Activated B cell treated with CpG ODN at 0.5 μM for 24 hours (primary cell): ENCODE measurements around the gene IGF1. TPM values are rescaled to one million over a fixed set of nuclear protein-coding genes. Genes with fewer than 3 reads are reported as not detected.

Source experiments
- ATAC-seq: fragments of 200-7000 bp; cut with Tn5 transposase; one replicate; pipeline ENCODE4 v1.10.0; 2021; ENCODE audit warnings: low read depth, mild to moderate bottlenecking, moderate library complexity
- CTCF ChIA-PET: fragments of 350-600 bp; sonication (Branson Sonifier 250); formaldehyde crosslinking; loops from one replicate; lab custom pipeline; 2021; ENCODE audit warnings: antibody characterized with exemption; lab: Charles Lee
- POLR2A ChIA-PET: fragments of 350-600 bp; sonication (Branson Sonifier 250); formaldehyde crosslinking; loops from one replicate; lab custom pipeline; 2021; ENCODE audit warnings: antibody characterized with exemption; lab: Charles Lee
- DNase-seq: peaks from one replicate; pipeline ENCODE4 v3.0.0; 2022
- H3K27ac Mint-ChIP-seq: one replicate; pipeline ENCODE4 v1.8.0; 2020; ENCODE audit warnings: mixed read lengths
- H3K27me3 Mint-ChIP-seq: one replicate; pipeline ENCODE4 v1.8.0; 2021; ENCODE audit warnings: mixed read lengths
- H3K36me3 Mint-ChIP-seq: one replicate; pipeline ENCODE4 v1.8.0; 2021; ENCODE audit warnings: low read depth, mixed read lengths
- H3K4me1 Mint-ChIP-seq: one replicate; pipeline ENCODE4 v1.8.0; 2021; ENCODE audit warnings: mixed read lengths
- H3K4me3 Mint-ChIP-seq: one replicate; pipeline ENCODE4 v1.8.0; 2020; ENCODE audit warnings: mild to moderate bottlenecking, mixed read lengths
- H3K9me3 Mint-ChIP-seq: one replicate; pipeline ENCODE4 v1.8.0; 2020; ENCODE audit warnings: mixed read lengths
- intact Hi-C: fragments of 100-400 bp; cut with micrococcal nuclease; formaldehyde crosslinking; loops from one replicate; pipeline ENCODE4 v1.15.1; 2024
- total RNA-seq: library from RNA; stranded (reverse); gene quantifications from 2 replicates; pipeline ENCODE4 v1.2.3, GENCODE V29; 2022
- TF ChIP-seq, protein P1 (sequence below): fragments of 200-600 bp; IDR thresholded peaks from one replicate; pipeline ENCODE4 v1.8.0; 2022; ENCODE audit warnings: antibody characterized with exemption, mild to moderate bottlenecking

IGF1 gene
- total RNA-seq, 1 donor from 2014 or later, result not detected

GRCh38 chr12:102521662-102522277, 41.4 kb upstream of the IGF1 start:
- intact Hi-C loops, result no loop called here
- Mint-ChIP-seq H3K36me3 (no peaks in the 10 kb centered on the region), H3K4me1 (no peaks in the 10 kb centered on the region), H3K4me3 (no peak overlapping the region), H3K27ac (no peak overlapping the region), H3K27me3 (peaks cover 2% of the 10 kb centered on the region), H3K9me3 (peaks cover 4% of the 10 kb centered on the region)
- ChIA-PET POLR2A (no interaction called here), CTCF (no interaction called here)
- ATAC-seq (no peak), DNase-seq (no peak)
- TF ChIP-seq, protein P1, sequence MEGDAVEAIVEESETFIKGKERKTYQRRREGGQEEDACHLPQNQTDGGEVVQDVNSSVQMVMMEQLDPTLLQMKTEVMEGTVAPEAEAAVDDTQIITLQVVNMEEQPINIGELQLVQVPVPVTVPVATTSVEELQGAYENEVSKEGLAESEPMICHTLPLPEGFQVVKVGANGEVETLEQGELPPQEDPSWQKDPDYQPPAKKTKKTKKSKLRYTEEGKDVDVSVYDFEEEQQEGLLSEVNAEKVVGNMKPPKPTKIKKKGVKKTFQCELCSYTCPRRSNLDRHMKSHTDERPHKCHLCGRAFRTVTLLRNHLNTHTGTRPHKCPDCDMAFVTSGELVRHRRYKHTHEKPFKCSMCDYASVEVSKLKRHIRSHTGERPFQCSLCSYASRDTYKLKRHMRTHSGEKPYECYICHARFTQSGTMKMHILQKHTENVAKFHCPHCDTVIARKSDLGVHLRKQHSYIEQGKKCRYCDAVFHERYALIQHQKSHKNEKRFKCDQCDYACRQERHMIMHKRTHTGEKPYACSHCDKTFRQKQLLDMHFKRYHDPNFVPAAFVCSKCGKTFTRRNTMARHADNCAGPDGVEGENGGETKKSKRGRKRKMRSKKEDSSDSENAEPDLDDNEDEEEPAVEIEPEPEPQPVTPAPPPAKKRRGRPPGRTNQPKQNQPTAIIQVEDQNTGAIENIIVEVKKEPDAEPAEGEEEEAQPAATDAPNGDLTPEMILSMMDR, result no peak

DNA sequence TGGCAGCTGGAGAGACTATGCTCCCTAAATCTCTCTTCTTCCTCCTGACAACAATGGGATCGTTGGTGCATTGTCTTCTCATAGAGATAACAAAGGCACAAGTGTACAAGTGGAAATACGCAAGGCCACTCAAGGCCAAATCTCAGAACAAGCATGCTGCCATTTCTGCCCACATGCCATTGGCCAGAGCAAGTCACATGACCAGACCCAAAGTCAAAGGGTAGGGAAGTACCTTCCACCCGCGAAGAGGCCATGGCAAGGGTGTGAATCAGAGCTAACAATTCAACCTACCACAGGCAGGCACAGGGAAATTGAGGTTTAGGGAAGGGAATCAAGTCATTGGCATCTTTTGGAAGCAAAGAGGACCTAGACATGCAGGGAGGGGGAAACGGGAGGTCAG, 38.5 kb upstream of the IGF1 start:
- TF ChIP-seq, protein P1, result no peak
- intact Hi-C loops, result no loop called here
- no peaks in the 10 kb centered on the region for H3K36me3 Mint-ChIP-seq
- peaks cover 4% of the 10 kb centered on the region for H3K9me3 Mint-ChIP-seq
- ChIA-PET CTCF (no interaction called here), POLR2A (no interaction called here)
- no peaks in the 10 kb centered on the region for H3K4me1 Mint-ChIP-seq
- H3K4me3 Mint-ChIP-seq, result no peak overlapping the region
- no peak for ATAC-seq
- peaks cover 8% of the 10 kb centered on the region for H3K27me3 Mint-ChIP-seq
- H3K27ac Mint-ChIP-seq, result no peak overlapping the region
- DNase-seq, result no peak

DNA sequence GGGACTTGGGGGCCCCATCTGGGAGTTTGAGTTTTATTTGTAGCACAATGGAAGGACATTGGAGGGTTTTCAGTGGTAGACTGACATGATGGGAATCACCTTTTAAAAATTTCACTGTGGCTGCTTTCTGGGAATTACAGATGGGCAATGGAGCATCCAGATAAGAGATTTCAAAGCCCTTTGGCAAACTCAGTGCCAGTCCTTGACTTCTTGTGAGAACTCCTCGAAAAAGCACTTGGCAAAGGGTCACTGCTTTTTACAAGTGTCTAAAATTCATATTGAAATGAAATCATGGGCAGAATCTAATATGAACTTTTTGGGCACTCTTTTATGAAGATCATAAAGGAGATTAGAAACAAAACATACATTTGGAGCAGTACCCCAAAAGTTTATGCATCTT, 34.3 kb upstream of the IGF1 start:
- H3K4me1 Mint-ChIP-seq, result no peaks in the 10 kb centered on the region
- no peak overlapping the region for H3K4me3 Mint-ChIP-seq
- POLR2A ChIA-PET, result no interaction called here
- H3K27ac Mint-ChIP-seq, result no peak overlapping the region
- intact Hi-C loops, result no loop called here
- no peaks in the 10 kb centered on the region for H3K36me3 Mint-ChIP-seq
- TF ChIP-seq, protein P1, result no peak
- CTCF ChIA-PET, result no interaction called here
- H3K9me3 Mint-ChIP-seq, result peaks cover 4% of the 10 kb centered on the region
- ATAC-seq, result no peak
- peaks cover 6% of the 10 kb centered on the region for H3K27me3 Mint-ChIP-seq
- DNase-seq, result no peak

GRCh38 chr12:102513739-102514138, 33.4 kb upstream of the IGF1 start:
- TF ChIP-seq, protein P1, result no peak
- ATAC-seq, result no peak
- CTCF ChIA-PET, result no interaction called here

DNA sequence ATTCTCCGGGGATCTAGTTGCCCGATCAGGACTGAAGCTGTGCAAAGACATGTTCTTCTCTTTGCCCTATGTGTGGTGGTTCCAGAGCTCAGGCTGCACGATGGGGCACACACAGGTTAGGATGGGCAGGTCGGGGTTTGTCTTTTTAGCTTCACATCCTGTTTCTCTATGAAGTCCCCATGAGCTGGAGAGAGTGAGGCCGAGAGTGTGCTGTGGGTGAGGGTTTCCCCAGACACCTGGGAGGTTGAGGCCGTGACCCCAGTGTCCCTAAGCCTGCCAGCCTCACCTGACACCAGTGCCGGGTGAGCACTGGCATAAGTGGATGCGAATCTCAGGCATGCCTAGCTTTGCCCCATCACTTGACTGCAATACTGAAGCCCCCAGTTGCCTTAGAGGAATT, 32.9 kb upstream of the IGF1 start:
- TF ChIP-seq, protein P1, result no peak
- Mint-ChIP-seq H3K27me3 (peaks cover 6% of the 10 kb centered on the region), H3K9me3 (no peaks in the 10 kb centered on the region), H3K4me1 (no peaks in the 10 kb centered on the region), H3K27ac (no peak overlapping the region), H3K4me3 (no peak overlapping the region), H3K36me3 (no peaks in the 10 kb centered on the region)
- ChIA-PET POLR2A (no interaction called here), CTCF (no interaction called here)
- ATAC-seq (no peak), DNase-seq (no peak)
- intact Hi-C loops, result no loop called here

More at GRCh38 chr12:102513739-102514138, 33.4 kb upstream of the IGF1 start:
- Mint-ChIP-seq H3K4me1 (no peaks in the 10 kb centered on the region), H3K27me3 (peaks cover 6% of the 10 kb centered on the region), H3K9me3 (peaks cover 1% of the 10 kb centered on the region), H3K36me3 (no peaks in the 10 kb centered on the region), H3K27ac (no peak overlapping the region), H3K4me3 (no peak overlapping the region)
- POLR2A ChIA-PET, result no interaction called here
- intact Hi-C loops, result no loop called here
- no peak for DNase-seq
